GM18861 (cell line): Measurements from ENCODE around the gene KCNK18.
"Not testable (repeated sequence)": the region's sequence is repeated elsewhere in the genome, so short reads cannot be mapped to it uniquely, and the experiment has no call there.

Experiments
- ATAC-seq: cut with Tn5 transposase; IDR thresholded peaks from one replicate; pipeline ENCODE4 v1.9.1; 2021; ENCODE audit not compliant: unreplicated experiment

Gene KCNK18

DNA sequence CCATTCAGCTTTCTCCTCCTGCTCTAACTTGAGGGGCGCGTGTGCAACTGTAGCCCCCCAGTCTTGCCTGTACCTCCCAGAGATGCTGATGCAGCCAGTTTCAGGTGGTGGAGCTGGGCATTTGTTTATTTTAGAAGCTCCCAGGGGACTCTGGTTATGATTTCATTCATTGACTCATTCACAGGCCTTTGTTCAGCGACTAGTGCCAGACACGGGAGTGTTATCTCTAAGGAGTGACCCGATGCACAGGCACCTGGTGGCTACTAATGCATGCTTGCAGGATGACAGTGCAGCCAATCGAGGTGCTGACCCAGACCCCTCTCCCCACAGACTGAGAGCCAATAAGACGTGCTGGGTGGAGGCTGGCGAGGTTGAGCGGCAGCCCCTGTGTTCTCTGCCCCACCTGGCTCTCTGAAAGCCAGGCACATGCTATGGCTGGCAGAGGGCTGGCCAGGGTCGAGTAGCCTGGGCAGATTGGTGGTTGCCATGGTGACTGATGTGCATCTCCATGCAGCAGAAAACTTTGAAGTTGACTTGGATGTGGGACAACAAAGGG lies 23.9 kb downstream of the KCNK18 start:
- no peak for ATAC-seq

DNA sequence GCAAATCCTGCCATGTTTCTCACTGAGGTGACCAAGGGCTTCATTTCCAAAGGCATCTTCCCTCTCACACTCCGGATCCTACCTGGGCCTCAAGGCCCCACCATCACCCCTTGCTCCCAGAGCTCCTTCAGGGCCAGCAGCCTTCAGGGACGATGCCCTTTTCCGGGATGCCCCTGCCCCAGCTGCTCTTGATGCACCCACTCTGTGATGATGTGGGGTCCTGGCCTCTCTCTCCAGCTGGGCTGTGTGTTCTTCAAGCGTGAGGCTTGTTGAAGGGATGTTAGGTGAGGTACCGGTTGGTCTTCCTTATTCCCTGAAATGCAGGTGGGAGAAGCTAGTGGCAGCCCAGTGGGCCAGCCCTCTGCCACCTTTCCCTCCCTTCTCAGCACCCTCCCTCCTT lies 25.3 kb downstream of the KCNK18 start:
- no peak for ATAC-seq

DNA sequence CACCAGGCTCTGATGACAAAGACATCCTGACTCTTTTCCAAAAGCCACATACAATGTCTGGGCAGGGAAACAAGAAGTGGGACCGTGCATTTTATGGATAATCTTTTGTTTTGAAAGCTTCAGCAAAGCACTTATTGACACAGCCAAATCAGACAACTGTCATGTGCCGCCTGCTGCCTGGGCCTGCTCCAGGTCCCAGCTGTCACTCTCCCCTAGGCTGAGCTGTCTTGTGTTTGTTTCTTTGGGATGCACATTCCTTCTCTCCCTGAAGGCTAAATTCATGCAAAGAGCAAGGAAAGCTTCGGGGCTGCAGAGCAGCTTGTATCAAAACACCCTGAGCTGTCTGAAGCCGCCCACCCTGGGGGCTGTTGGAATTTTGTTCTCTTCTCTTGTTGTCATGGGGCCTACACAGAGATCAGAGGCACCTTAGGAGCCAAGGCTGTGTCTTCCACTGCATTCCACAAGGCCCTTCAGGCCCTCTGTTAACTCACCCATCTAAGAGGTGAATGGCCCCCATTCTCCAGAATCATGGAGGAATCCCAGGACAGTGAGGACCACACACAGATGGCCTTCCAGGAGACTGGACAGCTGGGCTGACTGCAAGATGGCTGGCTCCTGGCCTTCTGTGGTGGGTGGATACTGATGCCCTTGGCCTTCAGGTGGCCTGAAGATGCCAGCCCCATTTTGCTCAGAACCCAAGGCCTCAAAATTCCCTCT lies 25.8 kb downstream of the KCNK18 start:
- ATAC-seq, result no peak

DNA sequence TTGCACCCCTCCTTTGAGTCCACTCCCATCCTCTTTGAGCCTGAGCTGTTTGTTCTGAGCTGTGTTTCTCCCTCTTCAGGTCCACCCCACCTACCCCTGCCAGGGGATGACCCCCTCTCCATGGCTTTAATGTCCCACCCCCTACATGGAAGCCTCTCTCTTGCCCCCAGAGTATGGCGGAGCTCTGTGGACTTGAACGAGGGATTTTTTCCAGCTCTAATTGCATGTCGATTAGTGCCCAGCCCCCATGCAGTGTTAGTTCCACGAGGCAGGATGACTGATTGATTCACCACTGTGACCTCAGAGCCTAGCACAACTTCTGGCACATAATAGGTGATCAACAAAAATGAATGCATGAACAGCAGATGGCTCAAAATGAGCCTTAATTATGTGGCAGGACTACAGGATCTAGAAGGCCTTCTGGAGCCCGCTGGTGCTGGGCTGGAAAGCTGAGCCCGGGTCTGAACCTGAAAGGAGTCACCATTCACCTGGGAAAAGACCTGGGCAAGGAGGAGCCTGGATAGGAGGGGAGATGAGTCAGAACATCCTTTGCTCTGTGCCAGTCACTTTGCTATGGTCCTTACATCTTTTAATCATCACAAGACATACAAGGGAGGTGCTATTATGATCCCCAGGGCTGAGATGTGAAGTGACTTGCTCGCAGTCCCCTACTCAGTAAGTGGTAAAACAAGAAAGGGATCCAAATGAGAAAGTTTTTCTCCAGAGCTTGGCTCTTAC lies 26.6 kb downstream of the KCNK18 start:
- ATAC-seq, result no peak

DNA sequence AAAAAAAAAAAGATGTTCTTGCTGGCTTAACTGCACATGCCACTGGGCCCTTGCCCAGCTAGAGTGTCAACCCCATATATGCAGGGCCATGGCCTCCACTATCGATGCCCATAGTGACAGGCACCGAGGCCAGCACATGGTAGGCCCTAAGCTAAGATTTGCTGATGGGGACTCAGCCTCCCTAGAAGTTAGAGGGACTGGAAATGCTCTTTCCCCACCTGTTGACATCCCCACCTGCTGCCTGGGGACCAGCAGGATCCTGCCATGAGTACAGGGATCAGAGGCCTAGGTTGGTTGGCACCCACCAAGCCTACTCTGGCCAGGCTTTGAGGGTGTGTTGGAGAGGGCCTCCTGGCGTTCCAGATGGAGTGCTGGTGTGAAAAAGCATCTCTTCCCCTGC lies 27.6 kb downstream of the KCNK18 start:
- ATAC-seq, result no peak

DNA sequence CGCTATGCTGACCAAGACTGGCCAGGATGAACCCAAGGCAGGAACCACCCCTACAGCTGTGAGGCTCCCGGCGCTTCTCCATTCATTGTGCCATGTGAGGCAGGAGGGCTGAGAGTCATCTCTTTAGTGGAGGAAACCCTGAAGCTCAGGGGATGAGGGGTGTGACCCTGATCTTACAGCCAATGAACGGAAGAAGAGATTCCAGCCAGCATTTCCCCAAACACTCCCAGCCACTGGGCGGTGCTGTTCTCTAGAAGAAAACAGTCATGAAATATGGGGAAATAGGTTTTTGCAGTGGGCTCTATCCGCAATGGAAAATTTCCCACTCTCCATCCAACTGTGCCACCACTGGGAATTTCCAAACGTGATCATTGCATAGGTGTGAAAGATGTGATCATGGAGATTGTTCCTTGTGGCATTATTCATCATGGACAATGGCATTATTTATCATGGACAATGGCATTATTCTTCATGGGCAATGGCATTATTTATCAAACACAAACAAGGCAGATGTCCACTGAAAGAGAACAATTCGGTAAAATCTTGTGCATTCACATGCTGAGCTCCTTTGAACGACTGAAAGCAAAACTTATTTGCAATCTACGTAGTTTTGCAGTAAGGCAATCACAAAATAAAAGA lies 29.6 kb downstream of the KCNK18 start:
- ATAC-seq, result no peak

DNA sequence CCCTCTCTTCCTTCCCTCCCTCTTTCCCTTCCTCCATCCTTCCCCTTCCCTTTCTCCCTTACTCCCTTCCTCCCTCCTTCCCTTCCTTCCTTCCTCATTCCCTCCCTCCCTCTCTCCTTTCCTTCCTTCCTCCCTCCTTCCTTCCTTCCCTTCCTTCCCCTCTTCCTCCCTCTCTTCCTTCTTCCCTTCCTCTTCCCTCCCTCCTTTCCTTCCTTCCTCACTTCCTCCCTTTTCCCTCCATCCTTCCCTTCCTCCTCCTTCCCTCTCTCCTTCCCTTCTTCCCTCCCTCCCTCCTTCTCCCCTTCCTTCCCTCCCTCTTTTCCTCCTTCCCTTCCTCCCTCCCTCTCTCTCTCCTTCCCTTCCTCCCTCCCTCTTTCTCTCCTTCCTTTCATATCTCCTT lies 30.9 kb downstream of the KCNK18 start:
- ATAC-seq, result no peak

DNA sequence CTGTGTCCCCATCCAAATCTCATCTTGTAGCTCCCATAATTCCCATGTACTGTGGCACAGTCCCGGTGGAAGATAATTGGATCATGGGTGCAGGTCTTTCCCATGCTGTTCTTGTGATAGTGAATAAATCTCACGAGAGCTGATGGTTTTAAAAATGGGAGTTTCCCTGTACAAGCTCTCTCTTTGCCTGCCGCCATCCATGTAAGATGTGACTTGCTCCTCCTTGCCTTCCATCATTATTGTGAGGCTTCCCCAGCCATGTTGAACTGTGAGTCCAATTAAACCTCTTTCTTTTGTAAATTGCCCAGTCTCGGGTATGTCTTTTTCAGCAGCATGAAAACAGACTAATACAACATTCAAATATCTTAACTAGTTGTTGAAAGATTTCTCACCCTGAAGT lies 32.8 kb downstream of the KCNK18 start:
- not testable (repeated sequence) for ATAC-seq

DNA sequence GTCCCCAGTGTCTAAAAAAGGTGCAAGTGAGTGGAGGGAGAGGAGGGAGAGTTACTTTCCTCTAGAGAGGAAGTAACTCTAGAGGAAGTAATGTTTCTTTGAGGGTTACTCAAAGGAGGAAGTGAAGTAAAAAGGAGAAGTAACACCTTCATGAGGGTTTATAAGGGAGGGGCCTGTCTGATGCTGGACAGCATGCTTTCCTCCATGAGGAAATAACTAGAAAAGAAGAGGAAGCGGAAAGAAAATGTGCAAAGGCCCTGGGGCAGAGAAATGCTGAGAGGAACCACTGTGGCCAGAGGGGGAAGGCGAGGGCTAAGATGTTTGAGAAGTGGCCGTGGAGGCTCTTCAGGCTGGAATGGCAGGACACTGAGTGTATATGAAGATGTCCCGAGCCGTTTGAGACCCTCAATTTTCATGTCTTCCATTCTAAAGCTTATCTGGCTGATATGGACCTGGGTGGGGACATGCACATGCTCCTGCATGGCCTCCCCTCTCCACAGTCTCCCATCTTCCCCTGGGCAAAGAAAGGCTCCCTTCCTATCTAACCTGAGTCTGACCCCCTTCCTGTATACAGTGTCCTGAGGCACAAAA lies 40.2 kb downstream of the KCNK18 start:
- ATAC-seq, result peak; percentile 60

DNA sequence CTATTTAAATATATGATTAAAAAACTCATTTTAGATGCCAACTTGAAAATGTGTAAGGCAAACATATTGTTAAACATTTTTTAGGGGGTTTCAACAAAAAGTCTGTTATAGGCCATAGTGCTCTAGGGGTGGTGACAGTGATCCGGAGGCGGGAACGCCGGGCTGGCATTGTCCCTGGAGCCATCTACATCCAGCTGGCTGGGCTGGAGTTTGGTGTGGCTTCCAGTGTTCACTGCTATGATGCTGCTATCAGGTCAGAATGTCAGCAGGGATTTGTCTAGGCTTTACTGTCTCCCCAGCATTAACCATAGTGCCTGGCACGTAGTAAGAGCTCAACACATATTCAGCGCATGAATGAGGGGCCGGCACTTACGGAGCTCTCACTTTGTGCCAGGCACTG lies 41.8 kb downstream of the KCNK18 start:
- ATAC-seq, result no peak

DNA sequence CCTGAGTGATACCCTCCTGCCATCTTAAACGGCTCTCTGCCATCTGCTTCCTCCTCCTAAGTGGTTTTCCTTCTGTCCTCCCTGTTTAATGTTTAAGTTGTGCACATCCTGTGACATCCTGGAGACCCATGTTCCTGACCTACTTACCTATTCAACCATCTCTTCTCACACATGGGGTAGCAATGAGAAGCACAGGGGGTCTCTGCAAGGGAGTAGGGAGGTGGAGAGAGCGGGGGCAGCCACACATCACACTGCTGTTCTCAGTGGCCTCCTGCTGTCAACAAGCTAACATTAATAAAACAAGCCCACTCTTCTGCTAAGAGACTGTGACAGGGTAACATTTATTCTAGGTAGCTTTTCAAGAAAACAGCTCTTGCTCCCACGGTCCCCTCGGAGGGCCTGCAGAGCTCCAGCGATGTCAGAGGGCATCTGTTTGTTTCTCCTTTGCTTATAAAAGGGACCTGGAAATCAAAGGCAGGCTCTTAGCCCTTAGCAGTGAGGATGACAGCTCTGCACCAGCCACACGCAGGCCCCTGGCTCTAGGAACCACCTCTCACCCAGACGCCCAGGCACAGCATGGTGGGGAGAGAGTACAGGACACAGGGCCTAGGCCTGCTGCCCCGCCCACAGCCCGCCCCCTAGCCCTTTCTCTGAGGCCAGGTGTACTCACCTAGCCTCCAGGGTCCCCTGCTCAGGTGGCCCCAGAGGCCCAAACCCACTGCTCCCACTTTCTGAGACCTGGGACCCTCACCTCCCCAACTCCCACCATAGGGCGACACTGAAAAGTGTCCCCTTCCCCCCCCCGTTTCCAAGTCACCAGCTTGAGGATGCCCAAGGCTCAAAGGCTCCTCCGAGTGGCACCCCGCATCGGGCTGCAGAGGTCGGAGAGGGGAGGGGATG lies 42.7 kb downstream of the KCNK18 start:
- ATAC-seq, result no peak

DNA sequence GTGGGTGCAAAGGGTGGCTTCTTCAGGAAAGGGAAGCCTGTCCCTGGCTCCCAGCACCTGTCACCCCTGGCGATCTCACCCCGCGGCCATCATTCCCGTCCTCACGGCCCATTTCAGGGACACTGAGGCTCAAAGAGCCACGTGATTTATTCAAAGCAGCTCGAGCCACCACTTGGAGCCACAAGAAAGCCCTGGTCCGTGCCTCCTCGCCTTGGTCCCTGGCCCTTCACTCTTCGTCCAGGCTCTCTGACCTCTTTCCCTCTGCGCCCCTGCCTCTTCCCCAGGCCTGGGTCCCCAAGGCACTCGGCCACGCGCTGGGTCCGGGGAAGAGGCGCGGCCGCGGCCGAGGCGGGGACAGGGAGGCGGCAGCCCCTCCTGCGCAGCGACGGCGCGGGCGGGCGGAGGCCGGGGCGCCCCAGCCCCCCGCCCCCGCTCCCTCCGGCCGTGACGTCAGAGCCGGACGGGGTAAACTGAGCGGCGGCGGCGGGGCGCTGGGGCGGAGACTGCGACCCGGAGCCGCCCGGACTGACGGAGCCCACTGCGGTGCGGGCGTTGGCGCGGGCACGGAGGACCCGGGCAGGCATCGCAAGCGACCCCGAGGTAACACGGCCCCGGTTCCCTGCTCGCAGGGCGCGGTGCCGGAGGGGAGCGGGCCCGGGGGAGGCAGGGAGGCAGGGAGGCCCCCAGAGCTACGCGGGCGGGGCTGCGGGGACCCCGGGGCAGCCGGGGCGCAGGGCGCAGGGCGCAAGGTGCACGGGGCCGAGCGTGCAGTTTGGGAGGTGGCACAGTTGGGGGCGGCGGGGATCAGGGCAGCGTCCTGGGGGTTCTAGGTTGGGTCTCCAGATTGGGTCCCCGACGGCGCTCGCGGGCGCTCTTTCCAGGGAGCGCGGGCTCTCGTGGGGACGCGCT lies 43.6 kb downstream of the KCNK18 start, which contains the start of gene SLC18A2:
Gene SLC18A2, plus strand, starts transcription at position 494 of the 909 bp plus-strand sequence. CDS start 580 bp downstream, outside the sequence.
- ATAC-seq, result no peak

DNA sequence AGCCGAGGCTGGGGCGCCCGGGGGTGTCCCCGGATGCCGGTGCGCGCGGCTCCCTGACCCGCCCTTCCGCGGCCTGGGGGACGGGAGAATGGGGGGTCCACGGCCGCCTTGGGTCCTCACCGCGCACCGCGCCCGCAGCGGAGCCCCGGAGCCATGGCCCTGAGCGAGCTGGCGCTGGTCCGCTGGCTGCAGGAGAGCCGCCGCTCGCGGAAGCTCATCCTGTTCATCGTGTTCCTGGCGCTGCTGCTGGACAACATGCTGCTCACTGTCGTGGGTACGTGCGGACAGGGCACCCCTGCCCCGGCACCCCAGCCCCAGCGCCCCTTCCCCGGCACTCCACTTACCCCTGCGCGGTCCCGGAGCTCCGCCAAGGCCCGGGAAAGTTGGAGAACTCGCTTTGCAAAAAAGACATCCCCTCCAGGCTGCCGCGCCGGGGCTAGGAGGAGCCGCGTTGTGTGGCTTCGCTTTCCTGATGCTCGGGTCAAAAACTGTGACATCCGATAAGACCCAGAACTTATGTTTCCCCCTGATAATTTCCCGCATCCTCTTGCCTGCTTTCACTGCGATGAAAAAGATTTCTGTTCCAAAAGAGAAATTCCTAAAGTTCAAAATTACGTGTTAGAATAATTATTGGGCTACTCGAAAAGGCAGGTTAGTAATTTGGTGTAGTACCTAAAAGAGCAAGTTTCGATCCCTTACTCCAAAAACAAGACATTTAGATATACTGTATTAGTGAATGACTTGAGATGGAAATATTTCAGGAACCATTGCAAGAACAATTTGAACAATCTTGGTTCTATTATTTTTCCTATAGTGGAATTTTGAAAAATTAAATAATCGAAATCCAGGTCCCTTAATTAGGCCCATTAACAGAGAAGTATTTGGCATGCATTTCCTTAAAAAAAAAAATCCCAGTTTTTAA lies 44.5 kb downstream of the KCNK18 start:
- ATAC-seq, result no peak

DNA sequence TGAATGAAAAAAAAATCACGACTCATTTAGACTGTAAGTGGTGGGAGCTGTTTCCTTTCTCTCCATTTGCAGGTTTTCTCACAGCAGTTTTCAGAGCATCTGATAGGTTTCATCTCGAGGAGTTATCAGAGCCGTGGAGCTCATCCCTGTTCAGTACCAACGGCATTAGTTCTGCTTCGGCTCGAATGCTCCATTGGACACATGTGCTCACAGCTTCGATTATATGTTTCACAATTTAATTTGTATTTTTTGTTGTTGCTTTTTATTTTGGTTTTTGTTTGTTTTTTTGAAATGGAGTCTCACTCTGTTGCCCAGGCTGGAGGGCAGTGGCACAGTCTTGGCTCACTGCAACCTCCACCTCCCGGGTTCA lies 45.2 kb downstream of the KCNK18 start:
- no peak for ATAC-seq

DNA sequence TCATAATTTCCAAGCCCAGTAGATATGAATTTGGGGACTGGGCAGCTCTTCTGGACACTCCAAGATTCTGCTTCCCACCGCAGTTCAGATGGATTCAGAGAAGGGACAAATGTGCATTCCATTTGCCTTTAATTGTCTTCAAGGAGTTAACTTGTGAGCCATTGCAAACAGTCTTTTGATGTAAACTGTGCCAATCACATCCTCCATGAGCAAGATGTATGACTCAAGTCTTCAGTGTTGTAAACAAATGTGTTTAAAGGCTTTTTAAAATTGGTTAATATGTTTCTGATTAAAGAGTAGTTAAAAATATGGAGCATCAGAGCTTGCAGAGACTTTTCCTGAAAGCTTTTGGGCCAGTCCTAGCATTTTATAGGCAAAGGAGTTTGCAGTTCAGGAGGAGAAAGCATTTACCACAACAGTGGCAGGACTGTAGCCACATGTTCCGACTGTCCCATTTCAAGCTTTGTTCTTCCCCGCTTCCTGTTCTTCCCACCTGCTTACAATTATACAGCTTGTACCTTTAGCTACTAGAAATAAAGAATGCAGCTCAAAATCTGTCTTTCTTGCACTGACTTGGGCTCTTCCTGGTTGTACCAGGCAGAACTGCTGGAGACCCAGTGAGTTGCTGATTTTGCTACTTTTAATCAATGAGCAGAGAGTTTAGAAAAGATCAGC lies 49.8 kb downstream of the KCNK18 start:
- ATAC-seq, result no peak

DNA sequence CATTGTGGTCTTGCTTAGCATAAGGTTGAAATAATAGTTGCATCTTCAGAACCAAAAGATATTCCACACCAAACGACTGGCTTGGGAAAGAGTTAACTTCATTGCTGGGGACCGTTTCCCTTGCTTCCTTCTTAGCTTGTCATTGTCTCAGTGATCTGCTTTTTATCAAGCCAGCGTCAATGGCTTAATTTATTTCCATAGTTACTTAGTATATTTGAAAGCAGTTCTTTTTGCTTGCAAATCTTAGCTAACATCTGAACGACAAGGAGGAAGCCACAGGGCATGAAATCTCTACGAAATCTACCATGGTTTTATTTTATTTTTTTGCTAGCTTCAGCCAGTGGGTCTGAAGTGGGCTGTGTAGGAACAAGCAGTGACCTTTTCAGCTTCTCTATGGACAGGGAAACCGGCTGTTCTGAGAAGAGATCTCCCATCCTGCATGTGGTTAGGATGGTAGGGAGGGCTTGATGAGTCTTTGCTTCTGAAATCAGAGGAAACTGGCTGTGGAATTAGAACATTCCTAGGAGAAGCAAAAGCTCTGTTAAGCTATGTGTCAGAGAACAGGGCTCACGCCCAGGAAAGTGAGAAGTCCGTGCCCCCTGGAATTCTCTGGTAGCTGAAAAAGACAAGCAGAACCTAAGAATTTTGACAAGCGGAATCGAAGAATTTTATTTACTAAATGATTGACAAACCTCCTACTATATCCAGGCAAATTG lies 51.6 kb downstream of the KCNK18 start:
- no peak for ATAC-seq

DNA sequence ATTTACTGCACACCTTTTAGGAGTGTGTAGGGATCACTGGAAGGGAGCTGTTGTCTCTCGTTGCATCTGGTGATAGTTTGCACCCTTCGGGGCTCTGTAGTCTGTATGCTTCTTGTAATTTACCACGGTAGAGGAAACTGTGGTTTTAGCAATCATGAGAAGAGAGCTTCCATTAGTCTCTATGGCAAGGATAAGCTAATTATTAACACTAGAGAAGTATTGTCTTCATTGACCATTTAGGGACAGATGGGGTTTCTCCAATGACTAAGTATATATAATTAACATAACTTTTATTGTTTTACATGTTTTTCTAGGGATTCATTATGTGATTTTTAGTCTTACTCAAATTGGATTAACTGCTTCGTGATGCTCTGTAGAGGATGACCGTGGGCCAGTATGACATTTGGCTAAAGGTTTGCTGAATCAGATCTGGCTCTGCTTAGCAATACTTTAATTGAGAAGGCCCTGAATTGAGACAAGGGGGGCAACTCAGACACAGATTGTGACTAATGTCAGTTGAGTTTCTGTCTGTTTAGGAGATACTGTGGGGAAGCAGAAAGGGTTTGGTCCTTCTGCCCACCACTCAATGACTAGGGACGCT lies 52.3 kb downstream of the KCNK18 start:
- ATAC-seq, result peak; percentile 96
